HG02970 (cell line): ENCODE results near the gene DNAJB1.
"Not testable (repeated sequence)": the region's sequence is repeated elsewhere in the genome, so short reads cannot be mapped to it uniquely, and the experiment has no call there.

ENCODE experiments used
- ATAC-seq: cut with Tn5 transposase; IDR thresholded peaks from one replicate; pipeline ENCODE4 v1.9.1; 2021; ENCODE audit warnings: mild to moderate bottlenecking, moderate library complexity, moderate number of reproducible peaks; ENCODE audit not compliant: unreplicated experiment, low FRiP score

DNAJB1 gene

DNA sequence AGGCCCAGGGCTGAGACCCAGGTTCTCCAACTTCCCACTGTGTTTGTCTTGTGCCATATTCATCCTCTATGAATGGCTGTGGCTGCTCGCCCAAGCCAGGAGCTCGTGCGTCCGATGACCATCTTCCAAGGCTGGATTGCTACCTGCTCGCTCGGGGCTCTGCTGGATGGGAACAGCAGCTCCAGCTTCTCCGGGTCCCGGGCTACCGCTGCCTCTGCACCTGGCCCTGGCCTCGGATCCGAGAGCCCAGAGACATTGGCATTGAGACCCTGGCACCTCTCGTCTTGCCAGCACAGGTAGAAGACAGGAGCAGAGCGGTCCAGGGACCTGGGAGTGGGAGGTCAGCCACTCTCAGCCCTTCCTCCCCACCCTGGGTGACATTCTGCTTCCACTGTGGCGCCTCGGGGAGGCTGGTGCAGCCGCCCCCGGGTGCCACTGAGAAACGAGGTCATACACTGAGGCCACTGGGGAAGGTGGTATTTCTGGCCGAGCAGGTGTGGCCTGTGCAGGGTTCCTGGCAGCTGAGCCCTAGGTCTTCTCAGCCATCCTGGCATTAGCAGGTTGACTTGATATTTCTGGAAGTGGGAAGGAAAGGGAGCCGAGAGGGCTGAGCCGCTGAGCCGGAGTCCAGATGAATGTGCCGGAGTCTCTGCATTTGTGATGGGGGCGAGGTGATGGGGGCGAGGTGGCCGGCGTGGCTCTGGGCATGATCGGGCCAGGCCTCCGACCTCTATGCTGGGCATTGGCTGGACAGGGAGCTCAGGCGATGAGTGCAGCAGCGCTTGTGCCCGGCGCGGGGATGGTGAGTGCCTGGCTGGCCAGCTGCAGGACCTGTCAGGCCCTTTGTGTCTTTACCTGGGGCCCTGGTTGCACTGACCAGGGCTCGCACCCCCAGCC, 35.1 kb upstream of the DNAJB1 start:
- no peak for ATAC-seq

DNA sequence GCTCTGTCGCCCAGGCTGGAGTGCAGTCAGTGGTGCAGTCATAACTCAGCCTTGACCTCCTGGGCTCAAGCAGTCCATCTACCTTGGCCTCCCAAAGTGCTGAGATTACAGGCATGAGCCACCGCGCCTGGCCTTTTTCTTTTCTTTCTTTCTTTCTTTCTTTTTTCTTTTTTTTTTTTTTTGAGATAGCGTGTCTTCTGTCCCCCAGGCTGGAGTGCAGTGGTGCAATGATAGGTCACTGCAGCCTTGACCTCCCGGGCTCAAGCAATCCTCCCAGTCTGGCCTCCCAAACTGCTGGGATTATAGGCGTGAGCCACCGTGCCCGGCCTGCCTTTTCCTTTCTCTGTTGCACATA, 33.8 kb upstream of the DNAJB1 start:
- ATAC-seq: not testable (repeated sequence)

DNA sequence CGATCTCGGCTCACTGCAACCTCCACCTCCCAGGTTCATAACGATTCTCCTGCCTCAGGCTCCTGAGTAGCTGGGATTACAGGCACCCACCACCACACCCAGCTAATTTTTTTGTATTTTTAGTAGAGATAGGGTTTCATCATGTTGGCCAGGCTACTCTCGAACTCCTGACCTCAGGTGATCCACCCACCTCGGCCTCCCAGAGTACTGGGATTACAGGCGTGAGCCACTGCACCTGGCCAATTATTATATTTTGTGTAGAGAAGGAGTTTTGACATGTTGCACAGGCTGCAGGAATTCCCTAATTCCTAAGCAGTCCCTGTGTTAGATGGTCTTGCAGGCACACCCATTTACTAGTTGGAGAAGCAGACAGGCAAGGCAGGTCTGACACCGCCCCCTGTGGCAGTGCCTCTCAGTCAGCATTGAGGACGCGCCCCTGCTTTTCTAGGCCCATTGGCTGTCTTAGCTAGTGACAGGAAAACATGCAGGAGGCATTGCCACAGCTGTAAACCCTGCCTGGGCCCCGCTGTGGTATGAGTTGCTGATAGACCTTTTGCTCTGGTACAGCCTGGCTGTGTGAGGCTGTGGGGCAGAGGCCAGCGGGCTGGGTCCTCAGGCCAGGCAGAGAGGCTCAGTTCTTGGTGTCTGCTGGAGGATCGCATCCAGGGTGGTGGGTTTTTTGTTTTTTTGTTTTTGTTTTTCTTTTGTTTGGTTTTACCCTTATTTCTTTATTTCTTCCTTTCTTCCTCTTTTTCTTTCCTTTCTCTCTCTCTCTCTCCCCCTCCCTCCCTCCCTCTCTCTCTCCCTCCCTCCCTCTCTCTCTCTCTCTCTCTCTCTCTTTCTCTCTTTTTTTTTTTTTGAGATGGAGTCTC, 33.2 kb upstream of the DNAJB1 start:
- not testable (repeated sequence) for ATAC-seq

DNA sequence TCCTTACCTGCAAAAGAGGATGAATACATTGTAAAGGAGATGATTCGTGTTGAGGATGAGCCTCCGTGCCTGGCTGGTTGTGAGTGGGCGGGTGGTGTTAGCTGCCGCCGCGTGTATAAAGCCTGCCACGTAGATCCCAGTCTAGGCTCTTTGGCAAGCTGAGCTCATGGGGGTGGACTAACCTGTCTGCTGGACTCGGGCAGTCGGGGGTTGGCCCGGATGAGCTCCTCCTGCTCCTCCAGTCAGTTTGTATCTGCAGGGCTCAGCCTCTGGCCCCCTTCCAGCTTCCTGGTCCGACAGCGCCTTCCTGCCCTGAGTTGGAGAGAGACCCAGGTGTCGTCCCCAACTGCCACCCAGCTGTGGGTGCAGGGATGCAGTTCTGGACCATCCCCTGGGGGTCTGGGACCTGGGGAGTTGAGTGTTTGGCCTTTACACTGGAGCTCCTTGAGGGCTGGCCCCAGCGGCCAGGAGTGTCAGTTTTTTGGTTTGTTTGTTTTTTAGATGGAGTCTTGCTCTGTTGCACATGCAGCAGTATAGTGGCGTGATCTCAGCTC, 32.1 kb upstream of the DNAJB1 start:
- no peak for ATAC-seq

DNA sequence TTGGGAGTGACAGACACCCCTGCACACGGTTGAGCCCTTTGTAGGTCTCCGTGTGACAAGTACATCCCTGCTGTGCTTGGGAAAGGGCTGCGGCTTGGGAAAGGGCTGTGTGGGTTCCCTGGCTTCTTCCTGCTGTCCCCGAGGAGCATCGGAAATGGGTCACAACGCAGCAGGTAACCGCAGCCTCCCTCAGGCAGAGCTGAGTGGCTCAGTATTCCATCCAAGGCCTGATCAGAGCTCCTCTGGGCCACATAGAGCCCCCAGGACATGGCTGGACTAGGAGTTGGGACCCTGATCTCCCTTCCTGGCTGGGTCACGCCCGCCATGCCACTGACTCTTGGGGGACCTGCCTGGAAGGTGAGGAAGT, 27.5 kb upstream of the DNAJB1 start:
- ATAC-seq: no peak

DNA sequence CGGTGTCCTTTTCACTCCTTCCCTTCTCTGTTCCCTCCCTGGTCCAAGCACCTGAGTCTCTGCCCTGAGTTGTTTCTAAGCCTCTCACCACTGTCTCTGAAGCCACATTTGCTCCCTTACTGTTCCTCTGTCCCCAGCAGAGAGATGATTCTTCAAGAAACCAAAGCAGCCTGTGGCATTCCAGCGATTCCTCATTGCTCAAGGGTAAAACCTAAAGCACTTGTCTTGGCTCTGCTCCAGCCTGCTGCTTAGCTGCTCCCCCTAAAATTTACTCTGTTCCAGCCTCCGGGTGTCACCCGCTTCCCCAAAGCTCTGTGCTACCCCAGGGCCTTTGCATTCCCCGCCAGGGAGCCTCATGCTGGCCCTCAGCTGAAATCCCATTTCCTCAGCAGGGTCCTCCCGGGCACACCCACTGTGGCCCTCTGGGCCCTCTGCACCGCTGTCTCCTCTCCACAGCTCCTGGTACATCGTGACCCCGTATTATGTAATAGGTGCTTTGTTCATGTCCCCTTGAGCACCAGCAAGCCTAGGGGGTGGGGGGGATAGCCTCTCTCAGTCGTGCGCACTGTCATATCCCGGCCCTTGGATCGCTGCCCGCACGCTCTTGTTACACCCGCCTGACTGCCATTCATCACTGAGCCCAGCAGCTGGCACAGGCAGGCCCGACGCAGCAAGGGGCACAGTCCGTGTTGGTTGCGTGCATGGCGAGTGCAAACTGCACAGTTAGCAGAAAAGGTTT, 26.9 kb upstream of the DNAJB1 start:
- no peak for ATAC-seq

DNA sequence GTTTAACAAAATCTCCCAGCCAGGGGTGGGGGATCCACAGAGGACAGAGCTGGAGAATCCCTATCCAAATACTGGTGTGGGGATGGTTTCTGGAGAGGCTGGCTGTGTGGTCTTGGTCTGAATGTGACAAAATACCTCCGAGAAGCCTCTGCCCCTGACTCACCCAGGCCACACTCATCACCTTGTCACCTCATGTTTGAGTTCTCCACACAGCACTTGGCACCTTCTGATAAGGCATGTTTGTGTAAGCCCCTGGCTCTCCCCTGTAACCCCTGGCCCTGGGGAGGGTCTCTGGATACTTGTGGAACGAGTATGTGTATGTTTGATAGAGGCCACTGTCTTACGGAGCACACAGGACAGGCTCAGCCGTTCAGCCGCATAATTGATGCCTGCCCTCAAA, 25.9 kb upstream of the DNAJB1 start:
- ATAC-seq: no peak

DNA sequence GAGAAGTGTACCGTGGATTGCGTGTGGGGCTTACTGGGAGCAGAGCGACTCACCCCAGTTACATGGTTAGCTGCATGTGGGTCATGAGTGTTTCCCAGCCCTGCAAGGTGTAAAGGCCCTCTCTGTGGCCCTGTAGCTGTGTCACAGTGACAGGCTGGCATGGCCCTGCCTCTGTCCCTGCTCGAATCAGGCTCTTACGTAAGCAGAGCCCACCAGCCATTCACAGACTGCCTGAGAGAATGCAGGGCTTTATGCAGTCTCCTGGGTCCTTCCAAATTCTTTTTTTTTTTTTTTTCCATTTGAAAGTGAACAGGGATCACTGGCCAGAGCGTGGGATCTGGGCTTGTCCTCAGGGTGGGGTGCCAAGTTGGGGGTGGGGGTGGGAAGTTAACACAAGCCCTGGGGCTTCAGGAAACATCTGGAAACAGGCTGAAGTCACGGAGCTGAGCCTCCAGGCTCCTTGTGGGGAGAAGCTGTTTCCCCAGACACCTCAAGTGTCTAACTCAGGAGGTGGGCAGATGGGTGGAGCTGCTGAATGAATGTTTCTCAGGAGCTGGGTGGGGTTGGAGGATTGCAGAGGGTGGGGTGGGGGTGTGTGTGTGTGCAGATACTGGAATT, 24.6 kb upstream of the DNAJB1 start:
- ATAC-seq: no peak

DNA sequence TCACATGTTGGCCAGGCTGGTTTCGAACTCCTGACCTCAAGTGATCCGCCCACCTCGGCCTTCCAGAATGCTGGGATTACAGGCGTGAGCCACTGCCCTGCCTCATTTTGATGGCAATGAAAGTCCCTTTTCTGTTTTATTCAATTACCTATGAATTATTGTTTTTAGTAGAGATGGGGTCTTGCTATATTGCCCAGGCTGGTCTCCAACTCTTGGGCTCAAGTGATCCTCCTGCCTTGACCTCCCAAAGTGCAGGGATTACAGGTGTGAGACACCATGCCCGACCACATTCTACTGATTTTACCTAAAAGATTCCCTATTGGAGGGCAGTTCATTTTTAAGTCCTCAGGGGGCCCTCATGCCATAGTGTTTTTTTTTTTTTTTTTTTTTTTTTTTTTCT, 23.8 kb upstream of the DNAJB1 start:
- not testable (repeated sequence) for ATAC-seq

DNA sequence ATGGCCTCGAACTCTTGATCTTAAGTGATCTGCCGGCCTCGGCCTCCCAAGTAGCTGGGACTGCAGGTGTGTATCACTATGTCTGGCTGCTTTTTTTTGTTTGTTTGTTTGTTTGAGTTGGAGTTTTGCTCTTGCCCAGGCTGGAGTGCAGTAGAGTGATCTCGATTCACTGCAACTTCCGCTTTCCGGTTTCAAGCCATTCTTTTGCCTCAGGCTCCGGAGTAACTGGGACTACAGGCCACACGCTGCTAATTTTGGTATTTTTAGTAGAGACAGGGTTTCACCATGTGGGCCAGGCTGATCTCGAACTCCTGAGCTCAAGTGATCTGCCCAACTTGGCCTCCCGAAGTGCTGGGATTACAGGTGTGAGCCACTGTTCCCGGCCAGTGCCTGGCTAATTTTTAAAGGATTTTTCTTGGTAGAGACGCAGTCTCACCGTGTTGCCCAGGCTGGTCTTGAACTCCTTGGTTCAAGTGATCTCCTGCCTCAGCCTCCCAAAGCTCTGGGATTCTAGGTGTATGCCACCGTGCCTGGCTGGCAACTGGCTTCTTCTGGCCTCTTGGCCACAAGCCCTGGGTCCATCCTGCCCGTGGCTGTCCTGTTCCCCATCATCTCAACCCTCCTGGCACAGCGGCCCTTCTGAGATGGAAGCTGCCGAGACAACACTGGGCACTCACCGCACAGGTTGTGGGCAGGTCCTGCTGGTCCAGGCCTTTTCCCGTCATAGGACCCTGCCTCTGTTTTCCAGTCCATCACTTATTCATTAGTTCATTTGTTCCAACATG, 22.7 kb upstream of the DNAJB1 start:
- no peak for ATAC-seq

DNA sequence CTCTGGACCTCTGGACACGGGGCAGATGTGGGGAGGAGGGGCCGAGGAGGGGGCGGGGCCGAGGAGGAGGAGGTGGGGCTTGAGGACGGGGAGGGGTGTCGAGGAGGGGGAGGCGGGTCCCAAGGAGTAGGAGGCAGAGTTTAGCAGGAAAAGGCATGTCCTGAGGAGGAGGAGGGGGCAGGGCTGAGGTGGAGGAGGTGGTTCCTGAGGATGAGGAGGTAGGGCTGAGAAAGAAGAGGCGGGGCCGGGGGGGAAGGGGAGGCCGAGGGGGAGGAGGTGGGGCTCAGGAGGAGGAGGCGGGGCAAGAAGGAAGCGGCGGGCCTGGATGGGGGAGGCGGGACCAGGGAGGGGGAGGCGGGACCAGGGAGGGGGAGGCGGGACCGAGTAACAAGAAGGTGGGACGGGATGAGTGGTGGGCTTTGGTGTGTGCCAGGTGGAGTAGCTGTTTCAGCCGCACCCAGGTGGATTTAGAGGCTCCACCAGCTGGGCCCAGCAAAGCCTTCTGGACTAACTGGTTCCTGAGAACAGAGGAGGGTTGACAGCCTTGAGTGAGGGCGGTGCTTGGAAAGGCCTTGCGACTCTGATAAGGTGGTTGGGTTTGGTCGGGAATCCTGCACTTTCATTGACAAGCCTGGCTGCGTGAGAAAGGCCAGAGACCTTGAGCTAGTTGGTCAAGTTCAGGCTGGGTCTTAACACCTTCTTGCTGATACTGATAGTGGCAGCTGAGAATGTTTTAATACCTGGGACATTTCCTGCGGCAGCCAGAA, 18.9 kb upstream of the DNAJB1 start:
- ATAC-seq: no peak

DNA sequence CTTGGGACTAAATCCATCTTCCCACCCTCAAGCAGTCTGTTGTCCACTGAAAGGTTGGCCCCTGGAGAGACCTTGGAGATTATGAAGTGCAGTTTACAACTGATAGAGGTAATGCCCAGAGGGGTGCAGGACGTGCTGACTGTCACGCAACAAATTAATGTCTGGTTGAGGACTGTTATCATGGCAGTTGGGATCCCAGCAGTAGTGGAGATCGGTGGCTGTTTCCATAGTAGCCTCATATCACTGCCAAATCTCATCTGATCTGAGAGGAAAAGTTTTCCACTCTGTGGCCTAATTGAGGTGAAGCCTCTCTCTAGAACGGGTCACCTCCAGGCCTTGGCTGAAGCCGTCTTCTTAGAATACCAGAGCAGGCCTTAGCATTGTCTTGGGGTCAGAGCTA, 15.3 kb upstream of the DNAJB1 start:
- no peak for ATAC-seq

DNA sequence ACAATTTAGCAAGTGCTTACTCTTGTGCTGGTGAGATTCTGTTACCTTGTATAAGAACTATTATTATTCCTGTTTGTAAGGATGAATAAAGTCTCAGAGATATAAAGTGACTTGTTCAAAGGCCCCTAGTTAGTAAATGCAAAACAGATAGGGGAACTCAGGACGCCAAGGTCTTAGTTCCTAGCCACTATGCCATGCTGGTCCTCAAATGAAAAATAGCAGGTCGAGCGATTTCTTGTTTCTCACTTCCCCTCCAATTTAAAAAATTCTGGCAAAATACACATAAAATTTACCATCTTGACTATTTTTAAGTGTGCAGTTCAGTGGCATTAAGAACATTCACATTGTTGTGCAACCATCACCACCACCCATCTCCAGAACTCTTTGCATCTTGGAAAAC, 12.3 kb upstream of the DNAJB1 start:
- no peak for ATAC-seq

DNA sequence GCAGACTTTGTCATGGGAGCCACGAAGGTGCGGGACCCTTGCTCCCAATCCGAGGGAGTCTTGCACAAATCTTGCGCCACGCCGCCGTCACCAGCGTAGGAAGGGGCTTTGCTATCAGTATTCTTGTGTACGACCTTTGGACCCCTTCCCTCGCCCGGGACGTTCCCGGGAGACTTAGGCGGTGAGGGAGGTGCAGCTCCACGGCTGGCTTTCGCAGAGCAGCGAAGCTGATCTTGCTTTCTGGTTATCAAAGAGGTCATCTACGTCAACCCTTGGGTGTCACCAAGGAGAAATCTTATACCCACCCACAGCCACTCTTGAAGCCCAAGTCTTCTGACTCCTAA, 11.8 kb upstream of the DNAJB1 start:
- ATAC-seq: no peak

DNA sequence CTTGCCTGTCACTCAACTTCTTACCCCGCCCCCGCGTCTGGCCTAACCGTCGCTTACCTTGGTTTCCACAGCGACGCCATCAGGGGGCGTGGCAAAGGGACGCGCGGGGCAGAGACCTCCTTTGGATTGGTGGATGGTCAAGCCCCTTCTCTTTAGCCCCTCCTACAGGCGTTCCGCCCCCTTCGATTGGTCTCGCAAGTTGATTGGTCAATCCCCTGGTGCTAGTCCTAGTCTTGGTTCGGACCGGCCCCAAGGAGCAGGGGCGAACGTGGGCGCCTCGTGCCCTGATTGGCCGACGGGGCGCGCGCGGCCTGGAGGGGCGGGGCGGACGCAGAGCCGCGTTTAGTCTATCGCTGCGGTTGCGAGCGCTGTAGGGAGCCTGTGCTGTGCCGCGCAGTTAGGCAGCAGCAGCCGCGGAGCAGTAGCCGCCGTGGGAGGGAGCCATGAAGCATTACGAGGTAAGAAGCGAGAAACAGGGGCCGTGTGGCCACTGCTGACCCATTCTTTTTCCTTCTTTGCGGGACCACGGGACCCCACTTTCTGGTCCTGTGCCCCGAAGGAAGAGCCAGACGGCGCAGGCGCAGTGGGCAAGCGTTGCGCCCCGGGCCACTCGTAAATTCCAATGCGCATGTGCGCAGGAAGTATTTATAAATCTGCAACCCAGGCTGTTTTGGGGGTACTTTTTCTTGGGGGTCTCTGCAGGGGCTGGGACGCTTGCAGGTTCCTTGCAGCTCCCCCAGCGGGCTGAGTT, 11.2 kb upstream of the DNAJB1 start, which contains the start of gene TECR:
Gene TECR, plus strand, starts transcription at position 341 of the 751 bp plus-strand sequence. Its CDS starts 103 bp downstream, at position 444.
- ATAC-seq: peak; percentile 94

DNA sequence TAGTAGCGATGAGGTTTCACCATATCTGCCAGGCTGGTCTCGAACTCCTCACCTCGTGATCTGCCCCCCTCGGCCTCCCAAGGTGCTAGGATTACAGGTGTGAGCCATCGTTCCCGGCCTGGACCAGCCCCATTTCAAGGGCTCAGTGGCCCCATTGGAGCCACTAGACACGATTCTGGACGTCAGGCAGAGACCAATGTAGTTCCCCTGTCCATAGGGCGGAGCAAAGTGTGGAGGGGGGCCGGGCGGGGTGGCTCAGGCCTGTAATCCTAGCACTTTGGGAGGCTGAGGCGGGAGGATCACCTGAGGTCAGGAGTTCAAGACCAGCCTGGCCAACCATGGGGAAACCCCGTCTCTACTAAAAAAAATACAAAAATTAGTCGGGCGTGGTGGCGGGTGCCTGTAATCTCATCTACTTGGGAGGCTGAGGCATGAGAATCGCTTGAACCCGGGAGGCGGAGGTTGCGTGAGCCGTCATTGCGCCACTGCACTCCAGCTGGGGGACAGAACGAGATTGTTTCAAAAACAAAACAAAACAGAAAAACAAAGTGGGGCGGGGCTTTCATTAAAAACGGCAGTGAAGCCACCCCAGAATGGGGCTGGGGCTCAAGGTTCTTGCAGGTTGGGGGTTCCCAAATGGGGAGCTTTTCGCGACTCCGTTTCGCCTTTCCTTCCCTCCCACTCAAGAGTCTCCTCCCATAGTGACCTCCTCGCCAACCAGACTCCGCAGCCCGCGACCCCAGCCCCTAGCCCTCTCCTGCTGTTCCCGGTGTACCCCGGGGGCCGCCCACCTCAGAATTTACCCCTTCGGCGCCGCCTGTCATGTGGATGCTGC, 10.4 kb upstream of the DNAJB1 start:
- no peak for ATAC-seq

DNA sequence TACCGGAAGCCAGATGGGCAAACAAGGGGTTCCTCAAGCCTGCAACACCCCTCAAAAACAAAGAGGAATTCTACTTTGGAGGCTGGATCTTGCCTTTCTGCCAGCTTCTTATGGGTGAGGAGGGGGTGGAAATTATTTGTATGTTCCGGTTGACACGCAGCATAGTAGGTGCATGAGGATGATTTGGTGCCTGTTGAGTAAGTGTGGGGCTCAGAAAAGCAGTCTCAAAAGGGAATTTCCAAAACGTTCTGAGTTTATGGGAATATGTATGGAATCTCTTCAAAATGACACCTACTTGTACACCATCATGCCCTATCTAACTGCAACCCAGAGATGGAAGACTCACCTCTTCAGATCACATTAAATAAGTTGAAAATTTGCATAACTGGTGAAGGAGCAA, 8.2 kb upstream of the DNAJB1 start:
- ATAC-seq: no peak
